ENCODE data around the gene CMSS1. TPM values are rescaled to one million over a fixed set of nuclear protein-coding genes. Genes with fewer than 3 reads are reported as not detected.

Gene CMSS1
- total RNA-seq, 1 donor from 2014 or later = 34.8 TPM

- peak overlapping the region; percentile 91 for H3K27ac ChIP-seq (replicated peaks)
- no peaks in the 10 kb centered on the region for H3K27me3 ChIP-seq (ENCODE audit: low read depth)
- intact Hi-C loops (cut with micrococcal nuclease) = no loop called here
- peaks cover 50% of the 10 kb centered on the region for H3K4me1 ChIP-seq
- TF ChIP-seq CTCF (IDR thresholded peaks at IDR 0.05; ENCODE audit: borderline replicate concordance) = no peak
- DNase-seq = no peak
- H3K36me3 ChIP-seq = no peaks in the 10 kb centered on the region
- no peaks in the 10 kb centered on the region for H3K9me3 ChIP-seq (replicated peaks)
- no peak overlapping the region for H3K4me3 ChIP-seq
Measured at GRCh38 chr3:99883138-99883461, 65.4 kb downstream of the CMSS1 start.

- no peak for TF ChIP-seq CTCF (IDR thresholded peaks at IDR 0.05; ENCODE audit: borderline replicate concordance)
- H3K27me3 ChIP-seq (ENCODE audit: low read depth) = no peaks in the 10 kb centered on the region
- peak overlapping the region; percentile 91 for H3K27ac ChIP-seq (replicated peaks)
- DNase-seq = no peak
- H3K4me1 ChIP-seq = peaks cover 47% of the 10 kb centered on the region
- intact Hi-C loops (cut with micrococcal nuclease) = no loop called here
- no peaks in the 10 kb centered on the region for H3K9me3 ChIP-seq (replicated peaks)
- no peaks in the 10 kb centered on the region for H3K36me3 ChIP-seq
- no peak overlapping the region for H3K4me3 ChIP-seq
Measured at GRCh38 chr3:99883693-99884092, 66.0 kb downstream of the CMSS1 start.

GRCh38 chr3:99884484-99884883 is 66.8 kb downstream of the CMSS1 start:
- intact Hi-C loops (cut with micrococcal nuclease) = no loop called here
- DNase-seq = no peak
- Histone ChIP-seq H3K4me1 (peaks cover 47% of the 10 kb centered on the region), H3K27me3 (ENCODE audit: low read depth) (no peaks in the 10 kb centered on the region), H3K4me3 (no peak overlapping the region), H3K27ac (replicated peaks) (peak overlapping the region; percentile 91), H3K36me3 (no peaks in the 10 kb centered on the region), H3K9me3 (replicated peaks) (no peaks in the 10 kb centered on the region)
- TF ChIP-seq CTCF (IDR thresholded peaks at IDR 0.05; ENCODE audit: borderline replicate concordance) = no peak

- Histone ChIP-seq H3K9me3 (replicated peaks) (no peaks in the 10 kb centered on the region), H3K4me1 (peaks cover 47% of the 10 kb centered on the region), H3K27me3 (ENCODE audit: low read depth) (no peaks in the 10 kb centered on the region), H3K4me3 (no peak overlapping the region), H3K27ac (replicated peaks) (peak overlapping the region; percentile 91), H3K36me3 (no peaks in the 10 kb centered on the region)
- intact Hi-C loops (cut with micrococcal nuclease) = no loop called here
- DNase-seq = no peak
- TF ChIP-seq CTCF (IDR thresholded peaks at IDR 0.05; ENCODE audit: borderline replicate concordance) = no peak
Measured at GRCh38 chr3:99885085-99885484, 67.4 kb downstream of the CMSS1 start.

GRCh38 chr3:99885851-99886250 is 68.2 kb downstream of the CMSS1 start:
- H3K9me3 ChIP-seq (replicated peaks) = no peaks in the 10 kb centered on the region
- H3K4me3 ChIP-seq = no peak overlapping the region
- intact Hi-C loops (cut with micrococcal nuclease) = no loop called here
- no peak for TF ChIP-seq CTCF (IDR thresholded peaks at IDR 0.05; ENCODE audit: borderline replicate concordance)
- H3K4me1 ChIP-seq = peaks cover 40% of the 10 kb centered on the region
- H3K27ac ChIP-seq (replicated peaks) = no peak overlapping the region
- H3K36me3 ChIP-seq = no peaks in the 10 kb centered on the region
- no peak for DNase-seq
- no peaks in the 10 kb centered on the region for H3K27me3 ChIP-seq (ENCODE audit: low read depth)

Data from left ventricle myocardium inferior (tissue), 1 donor.